Loucy (cell line): Measurements from ENCODE around the gene CYP4F2.
"Not testable (repeated sequence)": the region's sequence is repeated elsewhere in the genome, so short reads cannot be mapped to it uniquely, and the experiment has no call there.

Experiments used
- H2AFZ ChIP-seq: fragments of 200-600 bp; sonication (generic); 2 replicates; pipeline ENCODE4 v1.6.0; 2016; ENCODE audit warnings: antibody characterized with exemption, mild to moderate bottlenecking, low read length, moderate library complexity
- H3F3A ChIP-seq: fragments of 200-600 bp; 2 replicates; pipeline ENCODE4 v1.6.0; 2016; ENCODE audit warnings: antibody characterized with exemption, low read depth, mild to moderate bottlenecking
- H3K27me3 ChIP-seq: fragments of 200-600 bp; sonication (generic); 2 replicates; pipeline ENCODE4 v1.6.1; 2014; ENCODE audit warnings: low read length, mild to moderate bottlenecking; ENCODE audit not compliant: insufficient read depth, poor library complexity, severe bottlenecking
- H3K36me3 ChIP-seq: fragments of 200-600 bp; sonication (generic); 2 replicates; pipeline ENCODE4 v1.6.1; 2016; ENCODE audit warnings: low read length; ENCODE audit not compliant: insufficient read depth
- H3K4me1 ChIP-seq: fragments of 200-600 bp; sonication (generic); 2 replicates; pipeline ENCODE4 v1.5.1; 2014; ENCODE audit warnings: low read length, mild to moderate bottlenecking; ENCODE audit not compliant: insufficient read depth, poor library complexity, severe bottlenecking
- H3K4me2 ChIP-seq: fragments of 200-600 bp; sonication (generic); 2 replicates; pipeline ENCODE4 v1.6.0; 2014; ENCODE audit warnings: antibody characterized with exemption, low read length, low read depth, mild to moderate bottlenecking; ENCODE audit not compliant: poor library complexity, severe bottlenecking
- H3K4me3 ChIP-seq: fragments of 200-600 bp; sonication (generic); 2 replicates; pipeline ENCODE4 v1.5.1; 2014; ENCODE audit warnings: low read length, mild to moderate bottlenecking, mixed read lengths; ENCODE audit not compliant: poor library complexity, severe bottlenecking
- H3K79me2 ChIP-seq: fragments of 200-600 bp; sonication (generic); 2 replicates; pipeline ENCODE4 v1.6.1; 2014; ENCODE audit warnings: low read length; ENCODE audit not compliant: insufficient read depth
- H3K9ac ChIP-seq: fragments of 200-600 bp; sonication (generic); 2 replicates; pipeline ENCODE4 v1.6.0; 2014; ENCODE audit warnings: mild to moderate bottlenecking, low read depth, low read length, moderate library complexity; ENCODE audit not compliant: poor library complexity, severe bottlenecking
- H3K9me2 ChIP-seq: fragments of 200-600 bp; sonication (generic); replicated peaks from 2 replicates; pipeline ENCODE4 v1.6.1; 2016; ENCODE audit warnings: low read depth, low read length, mixed read lengths
- H3K9me3 ChIP-seq: fragments of 200-600 bp; sonication (generic); 2 replicates; pipeline ENCODE4 v1.6.1; 2014; ENCODE audit warnings: mild to moderate bottlenecking, antibody characterized with exemption, low read length, low read depth; ENCODE audit not compliant: insufficient read depth
- H4K20me1 ChIP-seq: fragments of 200-600 bp; sonication (generic); 2 replicates; pipeline ENCODE4 v1.6.0; 2014; ENCODE audit warnings: antibody characterized with exemption, low read length, mild to moderate bottlenecking; ENCODE audit not compliant: insufficient read depth, poor library complexity, severe bottlenecking
- EZH2phosphoT487 ChIP-seq: fragments of 200-600 bp; IDR thresholded peaks from 2 replicates; pipeline ENCODE4 v1.6.1; 2018; ENCODE audit warnings: antibody characterized with exemption, mild to moderate bottlenecking, moderate library complexity, borderline replicate concordance
- TF ChIP-seq, protein P1 (sequence below): fragments of 200-600 bp; sonication (generic); conservative IDR thresholded peaks from 2 replicates; pipeline ENCODE4 v1.5.1; 2014; ENCODE audit warnings: mild to moderate bottlenecking, antibody characterized with exemption, low read length

CYP4F2 gene

DNA sequence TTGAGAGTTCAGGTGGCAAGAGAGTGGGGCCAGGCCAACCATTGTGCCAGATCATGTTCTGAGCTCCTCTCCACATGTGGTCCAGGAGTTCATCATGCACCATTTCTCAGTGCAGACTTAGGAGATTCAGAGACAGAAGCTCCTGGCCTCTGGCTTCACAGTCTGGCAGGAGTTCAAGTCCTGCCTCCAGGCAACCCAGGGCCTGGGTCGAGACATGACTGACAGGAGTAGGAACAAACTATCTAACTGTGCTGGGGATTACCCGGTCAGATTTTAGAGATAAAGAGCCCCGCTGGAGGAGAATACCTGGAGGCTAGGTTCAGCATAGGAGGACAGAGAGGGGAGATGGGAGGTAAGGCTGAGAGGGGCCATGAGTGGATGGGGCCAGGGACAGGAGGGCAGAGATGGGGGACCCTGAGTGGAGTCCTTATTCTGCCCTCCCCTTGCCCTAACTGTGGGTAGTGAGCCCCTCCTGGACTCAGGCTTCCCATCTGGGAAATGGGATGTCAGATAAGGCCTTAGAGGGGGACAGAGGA is 37.4 kb upstream of the CYP4F2 start:
- no peaks in the 10 kb centered on the region for H3K27me3 ChIP-seq
- H3K9me2 ChIP-seq, result no peaks in the 10 kb centered on the region
- H3K9me3 ChIP-seq, result peaks cover 10% of the 10 kb centered on the region; the same call in 1 of the 2 replicates
- no peak for TF ChIP-seq EZH2phosphoT487
- TF ChIP-seq, protein P1, sequence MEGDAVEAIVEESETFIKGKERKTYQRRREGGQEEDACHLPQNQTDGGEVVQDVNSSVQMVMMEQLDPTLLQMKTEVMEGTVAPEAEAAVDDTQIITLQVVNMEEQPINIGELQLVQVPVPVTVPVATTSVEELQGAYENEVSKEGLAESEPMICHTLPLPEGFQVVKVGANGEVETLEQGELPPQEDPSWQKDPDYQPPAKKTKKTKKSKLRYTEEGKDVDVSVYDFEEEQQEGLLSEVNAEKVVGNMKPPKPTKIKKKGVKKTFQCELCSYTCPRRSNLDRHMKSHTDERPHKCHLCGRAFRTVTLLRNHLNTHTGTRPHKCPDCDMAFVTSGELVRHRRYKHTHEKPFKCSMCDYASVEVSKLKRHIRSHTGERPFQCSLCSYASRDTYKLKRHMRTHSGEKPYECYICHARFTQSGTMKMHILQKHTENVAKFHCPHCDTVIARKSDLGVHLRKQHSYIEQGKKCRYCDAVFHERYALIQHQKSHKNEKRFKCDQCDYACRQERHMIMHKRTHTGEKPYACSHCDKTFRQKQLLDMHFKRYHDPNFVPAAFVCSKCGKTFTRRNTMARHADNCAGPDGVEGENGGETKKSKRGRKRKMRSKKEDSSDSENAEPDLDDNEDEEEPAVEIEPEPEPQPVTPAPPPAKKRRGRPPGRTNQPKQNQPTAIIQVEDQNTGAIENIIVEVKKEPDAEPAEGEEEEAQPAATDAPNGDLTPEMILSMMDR, result no peak
- H3K4me3 ChIP-seq, result no peak overlapping the region
- H3K9ac ChIP-seq, result no peak overlapping the region
- H3F3A ChIP-seq, result no peaks in the 10 kb centered on the region
- no peaks in the 10 kb centered on the region for H3K79me2 ChIP-seq
- H4K20me1 ChIP-seq, result no peaks in the 10 kb centered on the region
- H3K4me2 ChIP-seq, result no peak overlapping the region
- no peak overlapping the region for H2AFZ ChIP-seq
- H3K36me3 ChIP-seq, result no peaks in the 10 kb centered on the region
- no peaks in the 10 kb centered on the region for H3K4me1 ChIP-seq

DNA sequence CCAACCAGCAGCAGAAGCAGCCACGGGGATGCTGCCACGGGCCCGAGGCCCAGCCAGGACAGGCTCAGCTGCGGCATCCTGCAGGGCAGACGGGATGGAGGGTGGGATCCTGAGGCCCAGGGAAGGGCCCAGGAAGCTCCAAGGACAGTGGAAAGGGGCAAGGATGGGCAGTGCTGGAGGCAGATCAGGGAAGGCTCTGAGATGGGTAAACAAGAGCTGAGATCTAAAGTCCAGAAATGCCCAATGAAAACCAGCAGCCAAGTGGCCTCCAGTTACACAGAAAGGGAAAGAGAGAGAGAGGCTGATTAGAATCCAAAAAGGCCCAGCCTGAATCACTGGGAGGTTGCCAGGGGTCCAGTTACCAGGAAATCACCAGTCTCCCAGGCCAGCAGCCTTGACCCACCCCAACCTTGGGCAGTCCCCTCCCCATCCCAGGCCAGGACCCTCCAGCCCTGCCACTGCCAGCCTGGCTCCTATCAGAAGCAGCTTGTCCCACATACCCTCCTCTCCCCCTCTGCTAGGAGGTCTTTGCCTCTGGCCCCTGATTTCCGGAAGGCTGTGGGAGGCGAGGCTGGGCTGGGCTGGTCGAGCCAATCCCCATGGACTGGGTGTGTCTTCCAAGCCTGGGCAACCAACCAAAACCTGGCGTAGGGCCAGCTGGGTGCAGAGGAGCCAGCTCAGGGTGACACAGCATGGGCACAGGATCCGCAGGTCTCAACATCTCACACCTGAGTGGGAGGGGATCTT is 36.6 kb upstream of the CYP4F2 start, which contains the start of gene CYP4F11:
Gene CYP4F11, minus strand, starts transcription at position 198 of the 747 bp plus-strand sequence. Its CDS starts 121 bp downstream, at position 77.
- H3K79me2 ChIP-seq, result no peaks in the 10 kb centered on the region
- H3K9me3 ChIP-seq, result peaks cover 10% of the 10 kb centered on the region; the same call in 1 of the 2 replicates
- TF ChIP-seq, protein P1, result no peak
- TF ChIP-seq EZH2phosphoT487, result no peak
- no peaks in the 10 kb centered on the region for H3K9me2 ChIP-seq
- peaks cover 6% of the 10 kb centered on the region for H3K4me1 ChIP-seq
- no peaks in the 10 kb centered on the region for H4K20me1 ChIP-seq
- no peak within 1 kb of the TSS for H3K4me2 ChIP-seq
- no peak within 1 kb of the TSS for H2AFZ ChIP-seq
- H3F3A ChIP-seq, result no peaks in the 10 kb centered on the region
- no peak within 1 kb of the TSS for H3K4me3 ChIP-seq
- H3K27me3 ChIP-seq, result no peaks in the 10 kb centered on the region
- no peak within 1 kb of the TSS for H3K9ac ChIP-seq
- H3K36me3 ChIP-seq, result no peaks in the 10 kb centered on the region

GRCh38 chr19:15933761-15934331 is 36.0 kb upstream of the CYP4F2 start:
- not testable (repeated sequence) for H2AFZ ChIP-seq, H3K9ac ChIP-seq, H3K27me3 ChIP-seq, H3F3A ChIP-seq, H3K9me2 ChIP-seq, H3K4me3 ChIP-seq, H3K79me2 ChIP-seq, H3K9me3 ChIP-seq, H3K36me3 ChIP-seq, H4K20me1 ChIP-seq, H3K4me2 ChIP-seq
- peaks cover 12% of the 10 kb centered on the region for H3K4me1 ChIP-seq
